GM19397 (cell line): ENCODE data around the gene SLIT3.

Source experiments
- ATAC-seq: cut with Tn5 transposase; IDR thresholded peaks from one replicate; pipeline ENCODE4 v1.9.1; 2021; ENCODE audit warnings: mild to moderate bottlenecking, moderate library complexity; ENCODE audit not compliant: unreplicated experiment

Gene SLIT3

DNA sequence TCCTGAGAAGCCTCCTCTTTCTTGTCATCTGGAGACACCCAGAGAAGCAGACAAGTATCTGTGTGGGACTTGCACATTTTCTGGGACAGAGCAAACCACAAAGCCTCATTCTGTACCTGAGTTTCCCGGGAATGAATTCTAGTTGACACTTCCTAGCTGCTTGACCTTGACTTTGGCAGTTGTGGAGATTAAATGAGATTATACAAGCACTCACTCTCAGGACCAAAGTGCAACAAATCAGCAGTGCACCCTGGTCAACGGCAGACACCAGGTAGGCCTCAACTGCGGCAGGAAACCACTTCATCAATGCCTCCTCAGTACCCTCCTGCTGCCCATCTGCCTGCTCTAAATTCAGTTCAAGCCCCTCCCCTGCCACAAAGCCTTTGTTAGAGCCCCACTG is 607.1 kb downstream of the SLIT3 start:
- no peak for ATAC-seq

DNA sequence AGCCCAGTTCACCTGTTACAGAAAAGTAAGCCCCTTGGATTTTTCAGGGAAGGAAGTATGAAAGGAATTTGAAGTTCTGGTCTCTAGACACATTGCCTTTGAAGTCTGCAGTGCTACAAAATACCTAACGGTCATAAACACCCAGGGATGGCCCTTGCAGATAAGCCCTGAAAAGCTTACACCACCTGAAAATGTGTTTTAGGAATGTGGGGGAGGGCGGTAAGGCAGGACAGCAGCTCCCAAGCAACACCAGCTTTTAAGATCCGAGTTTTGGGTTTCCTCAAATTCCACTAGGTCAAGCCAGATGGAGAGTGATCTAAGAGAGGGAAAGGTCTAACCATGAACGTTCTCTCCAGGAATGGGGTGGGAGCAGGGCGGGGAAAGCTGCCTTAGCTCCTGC is 607.6 kb downstream of the SLIT3 start:
- ATAC-seq: no peak

DNA sequence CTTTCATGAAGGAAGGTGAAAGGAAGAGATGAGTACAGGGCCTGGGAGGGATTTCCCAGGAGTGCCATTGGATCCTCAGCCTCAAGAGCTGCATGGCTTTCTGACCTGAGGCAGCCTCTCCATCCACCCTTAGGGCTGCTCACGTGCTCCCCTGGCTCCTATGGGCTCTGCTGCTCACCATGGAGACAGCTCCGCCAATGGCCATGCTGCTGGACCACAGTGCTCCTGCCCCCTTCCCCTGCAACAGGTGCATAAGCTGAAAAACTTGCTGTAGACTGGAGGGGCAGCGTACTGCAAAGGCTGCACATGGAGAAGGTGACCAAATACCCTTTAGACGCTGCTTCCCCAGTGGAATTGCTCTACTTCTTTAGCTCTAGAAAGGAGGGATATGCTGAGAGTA is 609.0 kb downstream of the SLIT3 start:
- no peak for ATAC-seq

DNA sequence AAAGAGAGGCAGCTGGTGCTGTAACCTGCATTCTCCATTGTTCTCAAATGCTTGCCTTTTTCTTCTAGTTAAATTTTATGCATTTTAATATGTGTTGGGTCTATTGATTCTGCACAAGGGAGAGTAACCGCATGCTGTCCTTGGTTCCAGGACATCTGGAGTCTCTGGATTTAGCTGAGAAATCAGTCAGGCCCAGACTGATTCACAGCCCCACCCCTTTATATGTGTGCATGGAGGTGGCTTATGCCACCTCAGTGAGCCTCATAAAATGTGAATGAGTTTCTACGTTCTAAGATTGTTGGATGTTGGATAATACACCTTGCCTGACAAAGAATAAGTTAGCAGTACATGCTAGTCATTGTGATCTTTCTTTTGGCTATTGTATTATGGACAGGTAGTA is 611.7 kb downstream of the SLIT3 start:
- no peak for ATAC-seq

DNA sequence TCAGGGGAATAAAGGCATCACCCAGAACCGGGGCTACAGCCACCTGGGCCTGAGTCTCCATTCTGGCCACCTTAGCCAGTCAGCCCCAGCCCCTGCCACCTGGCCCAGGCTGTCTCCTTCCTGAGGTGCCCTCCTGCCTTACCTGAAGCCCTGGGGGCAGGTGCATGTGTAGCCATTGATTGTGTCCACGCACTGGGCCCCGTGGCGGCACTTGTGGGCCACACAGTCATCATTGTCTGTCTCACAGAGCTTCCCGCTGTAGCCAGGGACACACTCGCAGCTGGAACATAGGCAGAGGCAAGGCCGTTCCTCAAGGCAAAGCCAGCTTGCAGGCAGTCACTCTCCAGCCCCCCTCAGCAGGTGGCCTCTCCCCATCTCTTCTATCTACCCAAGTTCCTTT is 614.1 kb downstream of the SLIT3 start:
- ATAC-seq: no peak

DNA sequence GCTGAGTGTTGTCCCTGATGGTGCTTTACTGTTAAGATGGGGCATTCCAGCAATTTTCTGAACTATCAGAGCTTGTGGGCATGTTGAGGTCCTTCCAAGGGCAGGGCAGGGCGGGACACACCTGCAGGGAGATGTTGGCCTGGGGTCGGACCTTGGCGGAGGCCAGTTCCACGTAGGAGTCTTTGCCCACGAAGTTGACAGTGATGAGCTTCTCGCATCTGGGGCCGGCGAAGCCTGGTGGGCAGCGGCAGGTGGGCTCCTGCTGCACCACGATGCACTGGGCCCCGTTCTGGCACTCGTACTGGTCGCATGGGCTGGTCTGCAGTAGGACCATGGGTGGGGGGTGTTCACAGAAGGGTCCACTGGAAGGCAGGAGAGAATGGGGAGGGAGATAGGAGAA is 615.4 kb downstream of the SLIT3 start:
- no peak for ATAC-seq

DNA sequence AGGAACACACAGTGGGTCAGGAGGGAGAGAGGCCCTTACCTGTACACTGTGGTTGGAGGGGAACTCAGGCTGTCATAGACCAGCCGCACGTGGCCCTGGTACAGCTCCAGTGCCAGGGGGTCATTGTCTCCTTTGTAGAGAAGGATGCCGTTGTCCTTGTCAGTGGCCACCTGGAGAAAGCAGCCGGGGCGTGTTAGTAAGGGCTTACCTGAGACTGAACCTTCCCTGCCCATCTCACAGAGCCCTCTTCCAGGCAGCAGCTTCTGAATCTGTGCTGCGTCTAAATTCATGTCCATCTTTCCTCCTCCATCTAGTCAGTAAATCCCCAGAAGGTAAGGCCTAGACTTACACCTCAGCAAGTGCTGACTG is 617.0 kb downstream of the SLIT3 start:
- ATAC-seq: no peak

DNA sequence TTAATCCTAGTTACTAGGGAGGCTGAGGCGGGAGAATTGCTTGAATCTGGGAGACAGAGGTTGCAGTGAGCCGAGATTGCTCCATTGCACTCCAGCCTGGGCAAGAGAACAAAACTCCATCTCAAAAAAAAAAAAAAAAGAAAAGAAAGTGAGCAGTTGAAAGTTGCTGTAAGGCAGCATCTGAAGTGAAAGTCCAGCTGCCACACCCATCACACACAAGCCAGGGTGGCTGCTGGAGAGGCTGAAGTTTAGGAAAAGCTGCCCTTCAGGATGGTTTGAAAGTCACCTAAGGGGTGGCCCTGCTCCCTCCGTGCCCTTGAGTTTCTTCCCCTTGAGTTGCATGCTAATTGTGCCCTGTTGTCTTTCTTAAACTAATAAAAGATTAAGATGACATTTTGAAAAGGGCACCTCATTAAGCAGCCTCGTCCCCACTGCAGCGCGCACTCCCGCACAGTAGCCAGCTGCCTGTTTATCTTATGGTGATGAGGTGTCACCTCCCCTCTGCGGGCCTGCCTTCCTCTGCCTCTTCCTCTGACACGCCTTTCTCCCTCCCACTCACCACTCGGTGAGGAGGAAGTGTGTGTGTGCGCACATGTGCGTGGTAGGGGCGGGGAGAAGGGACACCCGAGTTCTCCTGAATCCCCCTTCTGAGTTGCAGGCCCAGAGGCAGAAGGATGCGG is 617.6 kb downstream of the SLIT3 start:
- ATAC-seq: no peak

DNA sequence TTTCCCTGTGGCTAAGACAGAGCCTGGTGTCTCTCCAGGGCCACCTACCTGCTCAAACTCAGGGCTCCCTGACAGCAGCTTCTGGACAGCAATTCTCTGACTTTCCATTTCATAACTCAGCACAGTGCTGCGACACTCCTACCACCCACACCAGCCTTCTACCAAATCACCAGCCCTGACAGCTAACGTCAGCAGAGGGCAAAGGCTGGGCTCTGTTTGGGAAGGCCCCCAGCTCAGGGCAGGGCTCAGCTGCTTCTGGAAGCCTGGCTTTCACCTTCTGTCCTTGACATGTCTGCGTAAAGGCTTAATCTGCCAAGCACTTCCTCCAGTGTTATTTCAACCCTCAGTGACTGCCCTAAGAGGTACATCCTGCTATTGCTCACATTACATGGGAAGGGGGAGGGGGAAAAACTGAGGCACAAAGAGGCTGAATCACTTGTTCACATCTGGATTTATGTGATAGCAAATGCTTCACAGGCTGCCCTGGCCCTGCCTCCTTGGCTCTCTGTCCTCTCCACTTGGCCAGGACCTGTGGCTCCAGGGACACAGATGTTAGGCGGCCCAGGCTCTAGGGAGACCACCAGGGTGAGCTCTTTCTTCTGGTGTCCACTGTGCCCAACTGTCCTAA is 619.3 kb downstream of the SLIT3 start:
- no peak for ATAC-seq

DNA sequence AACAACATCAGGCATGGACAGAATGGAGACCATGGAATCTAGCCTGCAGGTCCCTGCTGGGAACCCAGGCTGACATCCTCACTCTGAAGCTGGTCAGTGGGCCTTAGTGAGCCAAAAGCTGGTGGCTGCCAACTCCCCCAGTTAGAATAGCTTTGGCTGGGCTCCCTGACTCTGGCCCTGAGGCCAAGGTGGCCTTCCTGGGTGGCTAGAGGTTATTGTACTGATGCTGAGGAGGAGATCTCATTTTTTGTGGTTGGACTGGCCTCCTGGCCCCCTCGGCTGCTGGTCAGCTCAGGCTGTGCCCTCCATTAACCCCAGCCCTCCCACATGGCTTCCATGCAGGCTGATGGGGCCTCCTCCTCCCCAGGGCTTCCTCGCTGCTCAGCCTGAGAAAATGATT is 620.5 kb downstream of the SLIT3 start:
- ATAC-seq: no peak

DNA sequence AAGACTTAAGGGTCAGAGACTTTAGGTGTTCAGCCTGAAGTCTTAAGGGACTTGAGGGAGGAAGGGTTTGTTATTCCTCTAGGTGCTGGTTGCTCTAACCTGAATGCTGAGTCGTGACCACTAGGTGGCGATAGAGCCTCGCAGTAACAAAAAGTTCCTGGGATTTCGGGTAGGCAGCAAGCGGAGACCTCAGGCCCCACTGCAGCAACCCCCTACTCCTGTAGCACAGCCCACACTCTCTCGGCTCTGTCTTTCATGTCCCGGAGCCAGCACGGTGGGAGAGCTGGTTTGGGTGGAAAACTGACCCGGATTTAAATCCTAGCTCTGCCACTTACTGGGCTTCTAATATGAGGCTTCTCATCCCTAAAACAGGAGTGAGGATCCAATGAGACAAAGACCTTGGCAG is 621.4 kb downstream of the SLIT3 start:
- no peak for ATAC-seq

DNA sequence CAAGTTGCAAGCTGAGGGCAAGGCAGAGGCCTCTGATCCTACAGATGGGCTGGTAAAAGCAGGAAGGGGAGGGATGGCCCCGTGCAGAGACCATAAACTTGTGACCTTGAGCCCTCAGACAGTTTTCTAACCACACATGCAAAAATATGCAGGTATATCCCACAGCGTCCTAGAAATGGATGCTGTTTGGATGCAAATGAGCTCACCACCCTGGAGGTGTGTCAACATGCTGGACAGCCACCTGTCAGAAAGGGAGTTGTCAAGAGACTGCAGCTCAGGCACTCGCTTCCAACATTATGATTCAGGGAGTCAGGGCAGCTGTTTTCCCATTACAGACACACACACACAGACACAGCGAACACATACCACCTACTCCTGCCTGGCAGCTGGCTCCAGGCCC is 624.4 kb downstream of the SLIT3 start:
- no peak for ATAC-seq

DNA sequence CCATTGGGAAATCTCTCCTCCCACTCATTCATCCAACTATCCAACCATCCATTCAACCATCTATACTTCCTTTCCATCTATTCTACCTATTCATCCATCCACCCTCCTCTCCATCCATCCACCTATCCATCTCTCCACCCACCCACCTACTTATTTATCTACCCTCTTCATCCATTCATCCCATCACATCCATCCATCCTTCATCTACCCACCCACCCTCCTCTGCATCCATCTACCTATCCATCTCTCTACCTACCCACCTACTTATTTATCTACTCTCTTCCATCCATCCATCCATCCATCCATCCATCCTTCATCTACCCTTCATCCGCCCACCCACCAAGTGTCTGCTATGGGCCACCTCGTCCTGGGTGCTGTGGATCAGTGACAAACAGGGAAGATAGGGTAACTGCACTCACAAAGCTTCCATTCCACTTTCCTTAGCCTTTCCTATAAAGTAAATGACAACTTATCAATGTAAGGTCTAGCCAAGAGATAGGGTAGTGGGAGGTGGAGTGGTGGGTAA is 625.0 kb downstream of the SLIT3 start:
- no peak for ATAC-seq

DNA sequence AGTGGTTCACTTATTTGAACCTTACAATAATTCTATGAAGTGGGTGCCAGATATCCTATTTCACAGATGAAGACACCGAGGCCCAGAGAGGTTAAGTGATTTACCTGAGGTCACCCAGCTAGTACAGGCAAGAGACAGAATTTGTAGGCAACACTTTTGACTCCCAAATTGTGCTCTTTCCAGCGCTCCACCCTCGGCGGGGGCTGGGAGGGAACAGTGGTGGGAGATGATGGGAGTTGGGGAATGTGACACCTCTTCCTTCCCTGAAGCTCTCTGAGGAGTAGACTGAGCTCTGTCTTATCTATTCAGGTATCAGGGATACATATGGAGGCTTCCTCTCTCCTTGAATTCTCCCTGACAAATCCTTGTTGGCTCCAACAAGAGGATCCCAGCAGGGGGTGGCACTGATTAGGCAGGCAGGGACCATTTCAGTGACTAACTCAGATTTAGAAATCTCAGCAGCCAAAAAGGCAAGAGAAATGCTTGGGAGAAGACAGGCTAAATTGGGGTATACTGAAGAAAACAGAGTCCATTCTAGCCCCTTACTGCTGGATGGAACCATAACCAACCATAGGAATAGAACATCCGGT is 626.0 kb downstream of the SLIT3 start:
- ATAC-seq: no peak

DNA sequence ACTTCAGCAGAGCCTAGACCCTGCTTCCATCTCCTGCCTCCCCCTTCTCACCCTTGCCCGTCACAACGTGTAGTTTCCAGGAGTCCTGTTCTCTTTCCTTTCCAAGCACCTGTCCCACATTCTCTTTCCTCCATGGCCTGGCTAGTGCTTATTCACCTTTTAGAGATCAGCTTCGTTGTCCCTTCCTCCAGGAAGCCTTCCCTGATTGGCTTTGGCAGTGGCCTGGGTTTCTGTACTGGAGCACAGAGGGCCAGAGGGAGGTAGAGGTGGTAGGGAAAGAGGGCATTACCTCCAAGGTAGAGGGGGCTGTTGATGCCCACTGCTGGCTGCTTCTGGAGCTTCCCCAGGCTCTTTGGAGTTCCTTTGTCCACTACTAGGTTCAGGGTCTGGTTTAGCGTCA is 628.1 kb downstream of the SLIT3 start:
- ATAC-seq: no peak

DNA sequence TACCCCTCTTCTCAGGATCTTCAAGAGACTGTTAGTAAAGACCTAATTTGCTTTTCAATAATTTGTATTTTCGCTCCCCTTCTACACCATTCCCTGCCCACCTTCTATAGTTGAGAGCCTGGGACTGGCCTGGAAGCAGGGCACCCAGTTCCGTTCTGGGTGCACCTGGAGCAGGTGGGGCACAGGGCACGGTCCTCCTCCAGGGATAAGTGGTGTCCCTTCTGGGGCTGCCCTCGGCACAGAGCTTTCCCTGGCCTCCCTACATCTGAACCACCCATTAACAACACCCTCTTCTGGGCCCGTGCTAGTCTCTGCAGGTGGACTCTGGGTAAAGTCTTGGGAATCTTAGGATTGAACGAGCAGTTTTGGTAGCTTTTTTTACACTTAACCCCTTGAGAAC is 628.9 kb downstream of the SLIT3 start:
- ATAC-seq: no peak

DNA sequence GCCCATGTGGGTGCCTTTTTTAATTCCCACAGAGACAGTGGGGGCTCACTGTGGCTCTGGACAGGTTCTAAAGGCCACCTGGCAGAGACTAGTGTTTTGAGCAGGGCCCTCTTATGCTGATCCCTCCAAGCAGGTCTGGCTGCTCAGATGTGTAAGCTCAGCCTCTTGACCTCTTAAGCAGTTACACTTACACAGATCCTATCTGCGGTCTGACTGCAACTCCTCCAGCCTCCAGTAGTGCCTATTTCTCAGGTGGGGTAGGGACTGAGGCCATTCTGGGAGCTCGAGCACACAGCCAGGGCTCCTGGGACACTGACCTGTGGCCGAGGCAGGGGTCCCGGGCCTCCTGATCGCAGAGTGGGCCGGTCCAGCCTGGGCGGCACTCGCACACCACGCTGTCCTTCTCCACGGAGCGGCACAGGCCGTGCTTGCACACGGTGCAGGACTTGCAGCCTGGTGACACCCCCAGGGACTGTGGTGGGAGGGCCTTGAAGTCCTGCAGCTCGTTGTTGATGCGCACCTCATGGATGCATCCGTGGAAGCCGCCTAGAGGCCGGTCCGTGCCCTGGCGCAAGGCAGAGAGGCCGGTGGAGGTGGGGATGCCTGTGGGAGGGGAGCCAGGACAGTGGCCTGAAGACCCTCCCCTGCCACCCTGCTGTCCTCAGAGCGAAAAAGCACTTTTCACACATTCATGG is 629.9 kb downstream of the SLIT3 start:
- ATAC-seq: no peak

DNA sequence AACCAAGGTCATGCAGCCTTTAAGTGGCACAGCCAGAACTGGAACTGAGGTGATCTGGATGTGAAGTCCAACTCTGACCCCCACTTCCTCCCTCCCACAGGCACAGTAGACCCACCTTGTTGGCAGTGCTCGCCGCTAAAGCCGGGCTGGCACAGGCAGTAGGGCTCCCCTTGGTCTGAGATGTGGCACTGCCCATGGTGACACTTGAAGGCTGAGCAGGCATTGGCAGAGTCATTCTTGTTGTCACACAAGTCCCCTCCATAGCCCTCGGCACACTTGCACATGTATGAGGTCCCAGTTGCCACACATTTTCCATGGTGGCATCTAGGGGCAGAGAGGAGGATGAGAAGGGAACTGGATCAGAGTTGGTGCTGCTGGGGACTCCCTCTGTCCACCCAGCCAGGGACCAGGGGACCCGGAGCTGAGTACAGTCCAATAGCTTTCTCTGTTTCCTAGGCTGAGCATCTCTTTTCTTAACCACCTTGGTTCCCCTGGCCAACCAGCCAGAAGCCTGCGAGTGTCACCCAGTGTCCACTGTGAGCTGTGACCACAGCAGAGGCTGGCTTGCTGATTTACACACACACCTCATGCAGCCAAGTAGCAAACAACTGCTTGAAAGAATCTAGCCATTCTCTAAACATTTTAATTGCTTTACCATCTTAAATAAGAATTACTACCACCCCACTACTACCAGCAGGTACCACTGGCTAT is 631.1 kb downstream of the SLIT3 start:
- ATAC-seq: no peak

DNA sequence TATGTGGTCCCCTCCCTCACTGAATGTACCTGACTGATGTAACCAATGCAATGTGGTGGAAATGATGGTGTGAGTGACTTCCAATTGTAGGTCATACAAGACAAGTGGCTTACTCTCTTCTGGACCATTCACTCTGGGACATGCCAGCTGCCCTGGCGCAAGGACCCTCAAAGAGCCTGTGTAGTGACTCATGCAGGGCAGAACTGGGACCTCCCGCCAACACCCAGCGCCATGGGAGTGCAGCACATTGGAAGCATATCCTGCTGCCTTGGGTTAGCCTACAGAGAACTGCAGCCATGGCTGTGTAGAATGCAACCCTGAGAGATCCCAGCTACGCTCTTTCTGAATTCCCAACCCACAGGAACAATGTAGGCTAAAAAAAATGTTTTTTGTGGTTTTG is 631.8 kb downstream of the SLIT3 start:
- no peak for ATAC-seq

DNA sequence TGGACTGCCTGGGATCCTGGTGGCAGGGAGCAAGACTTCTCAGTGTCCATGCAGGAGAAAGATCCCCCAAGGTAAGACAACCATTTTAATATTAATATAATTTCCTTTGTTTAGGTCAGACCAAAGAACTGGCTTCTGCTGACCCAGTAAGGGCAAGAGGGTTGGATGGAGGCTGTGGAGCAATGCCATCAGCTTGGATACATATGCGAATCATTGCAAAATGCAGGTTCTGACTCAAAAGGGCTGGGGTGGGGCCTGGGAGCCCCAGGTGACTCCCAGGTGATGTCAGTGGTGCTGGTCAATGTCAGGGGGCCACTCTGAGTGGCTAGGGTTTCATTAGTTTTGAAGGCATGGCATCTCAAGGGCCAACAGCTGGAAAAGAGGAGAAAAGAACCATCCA is 632.9 kb downstream of the SLIT3 start:
- no peak for ATAC-seq

DNA sequence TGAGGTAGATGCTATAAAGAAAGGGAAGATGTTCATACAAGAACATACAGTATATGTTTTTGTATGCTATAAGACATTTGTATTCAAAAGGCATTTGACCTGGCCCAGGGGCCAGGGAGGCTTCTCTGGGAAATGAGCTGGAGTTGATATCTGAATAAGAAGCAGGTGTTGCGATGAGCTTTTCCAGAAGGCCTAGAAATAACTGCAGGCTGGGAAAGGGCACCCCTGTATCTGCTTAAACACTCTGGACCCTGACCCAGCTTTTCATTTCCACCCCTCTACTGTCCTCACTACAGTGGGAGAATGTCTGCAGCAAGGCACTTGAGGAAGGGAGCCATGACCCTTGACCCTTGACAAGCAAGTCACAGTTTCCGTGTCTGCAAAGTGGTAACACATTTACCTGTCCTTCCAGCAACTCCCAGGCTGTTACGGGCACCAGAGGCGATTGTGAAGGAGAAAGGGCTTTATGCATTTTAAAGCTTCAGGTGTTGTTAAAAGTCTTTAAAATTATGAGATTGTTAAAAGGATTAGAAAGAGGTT is 633.6 kb downstream of the SLIT3 start:
- ATAC-seq: no peak
